GM19193 (cell line): ENCODE data around the gene FXR2.

Experiments
- POLR2A ChIP-seq: IDR thresholded peaks from 4 replicates; pipeline ENCODE4 v1.6.1; 2011; ENCODE audit not compliant: insufficient read depth, insufficient read length; ENCODE audit errors: extremely low read depth

Gene FXR2

DNA sequence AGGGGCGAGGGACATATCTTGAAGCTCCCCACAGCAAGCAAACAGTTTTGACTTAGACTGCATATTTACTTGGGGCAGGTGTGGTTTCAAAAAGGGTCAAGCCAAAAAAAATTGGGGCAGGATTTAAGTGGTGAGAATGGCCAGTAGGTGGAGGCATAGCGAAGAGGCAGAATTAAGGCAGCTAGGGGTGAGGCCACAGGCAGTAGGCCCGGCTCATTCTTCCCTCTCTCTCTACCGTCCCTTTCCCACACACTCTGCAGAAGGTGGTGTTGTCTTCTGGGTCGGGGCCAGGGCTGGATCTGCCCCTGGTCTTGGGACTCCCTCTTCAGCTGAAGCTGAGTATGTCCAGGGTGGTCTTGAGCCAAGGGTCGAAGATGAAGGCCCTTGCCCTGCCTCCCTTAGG, 17.8 kb upstream of the FXR2 start:
- TF ChIP-seq POLR2A, result no peak

- no peak for TF ChIP-seq POLR2A
These were observed 17.0 kb upstream of the FXR2 start for GRCh38 chr17:7631398-7632380.

DNA sequence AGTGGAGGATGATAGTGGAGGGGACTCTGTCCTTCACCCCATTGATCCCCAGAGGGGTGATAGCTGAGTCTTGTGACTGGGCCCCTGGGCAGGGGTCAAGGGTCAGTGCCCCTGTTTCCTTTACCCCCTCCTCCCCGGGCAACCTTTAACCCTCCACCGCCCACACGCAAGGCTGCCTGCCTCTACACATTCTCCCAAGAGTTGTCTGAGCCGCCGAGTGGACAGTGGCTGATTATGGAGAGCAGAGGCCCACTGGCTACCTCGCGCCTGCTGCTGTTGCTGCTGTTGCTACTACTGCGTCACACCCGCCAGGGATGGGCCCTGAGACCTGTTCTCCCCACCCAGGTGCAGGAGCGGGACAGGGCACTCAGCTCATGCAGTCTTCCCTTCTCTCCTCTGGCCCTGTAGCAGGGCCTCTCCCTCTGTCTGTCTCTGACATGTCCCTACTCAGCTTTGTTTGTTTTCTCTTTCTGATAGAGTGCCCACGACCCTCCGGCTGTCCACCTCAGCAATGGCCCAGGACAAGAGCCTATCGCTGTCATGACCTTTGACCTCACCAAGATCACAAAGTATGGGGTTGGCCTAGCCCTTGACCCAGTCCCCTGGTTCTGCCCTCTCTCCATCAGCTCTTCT, 15.4 kb upstream of the FXR2 start, which contains the start of gene SHBG:
TSS of gene SHBG (plus strand) at position 197 of the 633 bp plus-strand sequence. CDS start at position 235, 38 bp downstream.
- no peak for TF ChIP-seq POLR2A

GRCh38 chr17:7627250-7628121, 12.8 kb upstream of the FXR2 start, which contains the start of gene SAT2:
Gene SAT2 (minus strand): TSS chr17:7627821. CDS start chr17:7627635, 186 bp downstream.
- peak; percentile 66 for TF ChIP-seq POLR2A

GRCh38 chr17:7626956-7627249, 12.2 kb upstream of the FXR2 start:
- no peak for TF ChIP-seq POLR2A

GRCh38 chr17:7626307-7626706, 11.6 kb upstream of the FXR2 start:
- TF ChIP-seq POLR2A, result no peak

DNA sequence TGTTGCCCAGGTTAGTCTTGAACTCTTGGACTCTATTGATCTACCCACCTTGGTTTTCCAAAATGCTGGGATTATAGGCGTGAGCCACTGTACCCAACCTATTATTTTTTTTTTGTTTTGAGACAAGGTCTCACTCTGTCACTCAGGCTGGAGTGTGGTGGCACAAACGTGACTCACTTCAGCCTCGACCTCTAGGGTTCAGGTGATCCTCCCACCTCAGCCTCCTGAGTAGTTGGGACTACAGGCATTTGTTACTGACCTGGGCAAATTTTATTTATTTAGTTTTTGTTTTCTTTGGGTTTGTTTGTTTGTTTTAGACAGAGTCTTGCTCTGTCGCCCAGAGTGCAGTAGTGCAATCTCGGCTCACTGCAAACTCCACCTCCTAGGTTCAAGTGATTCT, 9.0 kb upstream of the FXR2 start:
- no peak for TF ChIP-seq POLR2A

DNA sequence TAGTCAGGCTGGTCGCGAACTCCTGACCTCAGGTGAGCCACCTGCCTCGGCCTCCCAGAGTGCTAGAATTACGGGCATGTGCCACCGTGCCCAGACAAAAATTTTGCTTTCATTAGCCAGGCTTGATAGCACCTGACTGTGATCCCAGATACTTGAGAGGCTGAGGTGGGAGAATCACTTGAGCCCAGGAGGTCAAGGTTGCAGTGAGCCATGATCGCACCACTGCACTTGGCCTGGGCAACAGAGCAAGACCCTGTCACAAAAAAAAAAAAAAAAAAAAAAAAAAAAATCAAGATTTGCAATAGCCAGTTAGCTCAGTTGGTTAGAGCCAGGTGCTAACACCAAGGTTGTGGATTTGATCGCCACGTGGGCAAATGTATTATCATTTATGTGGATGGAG, 6.1 kb upstream of the FXR2 start:
- TF ChIP-seq POLR2A, result no peak

DNA sequence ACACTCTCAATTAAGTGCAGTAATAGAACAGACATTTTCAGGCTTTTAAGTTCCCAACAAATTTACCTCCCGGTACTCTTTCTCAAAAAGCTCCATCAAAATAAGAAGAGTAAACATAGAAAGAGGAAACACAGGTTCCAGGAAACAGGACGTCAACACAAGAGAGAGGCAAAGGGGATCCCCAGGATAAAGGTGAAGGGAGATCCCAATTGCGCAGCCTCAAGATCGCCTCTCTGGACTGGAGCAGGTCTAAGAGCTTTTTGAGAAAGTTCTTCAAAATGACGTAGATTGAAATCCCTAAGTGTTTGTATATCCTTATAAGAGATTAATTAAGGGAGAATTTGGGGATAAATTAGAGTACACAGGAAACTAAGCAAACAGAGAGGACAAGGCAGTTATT, 3.9 kb upstream of the FXR2 start:
- no peak for TF ChIP-seq POLR2A

DNA sequence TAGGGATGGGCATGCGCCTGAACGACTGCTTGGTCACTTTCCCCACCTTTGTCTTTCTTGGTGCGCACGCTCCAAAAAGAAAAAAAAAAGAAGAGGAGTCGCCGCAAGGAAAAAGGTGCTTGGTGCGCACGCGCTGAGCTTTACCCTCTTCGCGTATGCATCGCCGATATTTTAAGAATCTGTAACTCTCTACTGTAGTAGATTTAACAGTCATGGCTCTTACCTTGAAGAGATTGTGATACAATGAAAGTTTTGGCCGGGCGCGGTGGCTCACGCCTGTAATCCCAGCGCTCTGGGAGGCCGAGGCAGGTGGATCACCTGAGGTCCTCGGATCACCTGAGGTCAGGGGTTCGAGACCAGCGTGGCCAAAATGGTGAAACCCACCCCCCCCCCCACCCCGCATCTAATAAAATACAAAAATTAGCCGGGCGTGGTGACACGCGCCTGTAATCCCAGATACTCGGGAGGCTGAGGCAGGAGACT, 609 bp upstream of the FXR2 start:
- peak; percentile 19 for TF ChIP-seq POLR2A

- TF ChIP-seq POLR2A, result no peak
These were observed 800 bp downstream of the FXR2 start for GRCh38 chr17:7613769-7614424.

GRCh38 chr17:7612294-7612640, 2.4 kb downstream of the FXR2 start:
- no peak for TF ChIP-seq POLR2A

GRCh38 chr17:7611635-7612293, 2.9 kb downstream of the FXR2 start:
- no peak for TF ChIP-seq POLR2A

- TF ChIP-seq POLR2A, result no peak
These were observed 4.1 kb downstream of the FXR2 start for GRCh38 chr17:7610641-7611040.
